IMR-90 (cell line): ENCODE data around the gene VWDE. TPM values are rescaled to one million over a fixed set of nuclear protein-coding genes. Genes with fewer than 3 reads are reported as not detected.

Experiments used
- ATAC-seq: fragments of 200-7000 bp; cut with Tn5 transposase; 2 replicates; pipeline ENCODE4 v1.9.1; 2020; ENCODE audit warnings: low read depth, mild to moderate bottlenecking, moderate library complexity
- BruUV-seq: library from RNA; stranded (reverse); fragments of 400-500 nt; replicated peaks from 2 replicates; lab custom pipeline; 2021; lab: Mats Ljungman, UMichigan
- CTCF ChIA-PET: fragments of 300-600 bp; formaldehyde crosslinking; extraction: SDS; loops from one replicate; lab custom pipeline; 2021; ENCODE audit warnings: antibody characterized with exemption; lab: Yijun Ruan, JAX
- POLR2A ChIA-PET: fragments of 300-600 bp; sonication (Branson Sonifier 250); formaldehyde crosslinking; loops from one replicate; lab custom pipeline; 2022; ENCODE audit warnings: antibody characterized with exemption; ENCODE audit not compliant: unreplicated experiment; lab: Charles Lee
- DNase-seq: peaks from one replicate; pipeline ENCODE4 v3.0.0; 2013
- H2AFZ ChIP-seq: replicated peaks from 2 replicates; pipeline ENCODE3; 2013; ENCODE audit warnings: low read length, mild to moderate bottlenecking; ENCODE audit not compliant: poor library complexity
- H2AK5ac ChIP-seq: 2 replicates; pipeline ENCODE4 v1.6.1; 2013; ENCODE audit warnings: low read depth, low read length, inconsistent platforms
- H2AK9ac ChIP-seq: replicated peaks from 2 replicates; pipeline ENCODE3; 2013; ENCODE audit warnings: mild to moderate bottlenecking, low read depth, low read length, moderate library complexity; ENCODE audit not compliant: poor library complexity
- H2BK120ac ChIP-seq: 2 replicates; pipeline ENCODE4 v1.6.1; 2013; ENCODE audit warnings: low read depth, low read length, inconsistent platforms
- H2BK15ac ChIP-seq: 3 replicates; pipeline ENCODE4 v1.6.1; 2013; ENCODE audit warnings: low read depth, low read length, inconsistent platforms
- H2BK20ac ChIP-seq: 2 replicates; pipeline ENCODE4 v1.6.1; 2013; ENCODE audit warnings: low read depth, mild to moderate bottlenecking, inconsistent platforms, low read length, moderate library complexity
- H2BK5ac ChIP-seq: 2 replicates; pipeline ENCODE4 v1.6.1; 2013; ENCODE audit warnings: mild to moderate bottlenecking, low read depth, low read length, inconsistent platforms; ENCODE audit not compliant: poor library complexity, severe bottlenecking
- H3K14ac ChIP-seq: replicated peaks from 2 replicates; pipeline ENCODE4 v1.6.1; 2013; ENCODE audit warnings: low read depth, low read length, inconsistent platforms
- H3K18ac ChIP-seq: 2 replicates; pipeline ENCODE4 v1.6.1; 2013; ENCODE audit warnings: low read depth, low read length, control low read depth
- H3K23ac ChIP-seq: 2 replicates; pipeline ENCODE4 v1.6.1; 2013; ENCODE audit warnings: low read depth, low read length, inconsistent platforms
- H3K27ac ChIP-seq: 2 replicates; pipeline ENCODE4 v1.5.1; 2013; ENCODE audit warnings: mild to moderate bottlenecking, control low read depth, low read length; ENCODE audit not compliant: insufficient read depth
- H3K27me3 ChIP-seq: 2 replicates; pipeline ENCODE4 v1.6.1; 2013; ENCODE audit warnings: low read length; ENCODE audit not compliant: control insufficient read depth, insufficient read depth
- H3K36me3 ChIP-seq: 2 replicates; pipeline ENCODE4 v1.6.1; 2013; ENCODE audit warnings: low read length, mixed read lengths; ENCODE audit not compliant: control insufficient read depth, insufficient read depth
- H3K4ac ChIP-seq: 2 replicates; pipeline ENCODE4 v1.6.1; 2013; ENCODE audit warnings: low read depth, low read length, inconsistent platforms
- H3K4me1 ChIP-seq: 2 replicates; pipeline ENCODE4 v1.6.1; 2013; ENCODE audit warnings: low read length, mixed read lengths; ENCODE audit not compliant: control insufficient read depth, insufficient read depth
- H3K4me2 ChIP-seq: 2 replicates; pipeline ENCODE4 v1.6.1; 2013; ENCODE audit warnings: low read depth, mild to moderate bottlenecking, control low read depth, low read length, moderate library complexity
- H3K4me3 ChIP-seq: 2 replicates; pipeline ENCODE4 v1.5.1; 2013; ENCODE audit warnings: low read depth, mild to moderate bottlenecking, control low read depth, low read length, moderate library complexity; ENCODE audit not compliant: insufficient read depth
- H3K56ac ChIP-seq: 2 replicates; pipeline ENCODE4 v1.6.1; 2013; ENCODE audit warnings: low read length, inconsistent platforms; ENCODE audit not compliant: insufficient read depth; ENCODE audit errors: extremely low read depth
- H3K79me1 ChIP-seq, 2 experiments: 2 replicates each; pipeline ENCODE4 v1.6.1; 2013; ENCODE audit warnings: low read length in 2 of 2, inconsistent platforms in 1 of 2, low read depth in 1 of 2
- H3K9ac ChIP-seq: 2 replicates; pipeline ENCODE4 v1.6.1; 2013; ENCODE audit warnings: low read depth, low read length, control low read depth
- H3K9me1 ChIP-seq: 2 replicates; pipeline ENCODE4 v1.6.1; 2013; ENCODE audit warnings: low read length, inconsistent platforms; ENCODE audit not compliant: insufficient read depth
- H3K9me3 ChIP-seq: 2 replicates; pipeline ENCODE4 v1.6.1; 2013; ENCODE audit warnings: low read length; ENCODE audit not compliant: control insufficient read depth, insufficient read depth
- H4K20me1 ChIP-seq: 2 replicates; pipeline ENCODE4 v1.6.1; 2013; ENCODE audit warnings: low read length, inconsistent platforms; ENCODE audit not compliant: insufficient read depth
- H4K5ac ChIP-seq: 2 replicates; pipeline ENCODE4 v1.6.1; 2013; ENCODE audit warnings: mild to moderate bottlenecking, low read depth, low read length, control low read depth
- H4K8ac ChIP-seq, 2 experiments: 2 replicates each; pipeline ENCODE4 v1.6.1; 2013; ENCODE audit warnings: low read depth in 2 of 2, low read length in 2 of 2, control low read depth in 1 of 2, inconsistent platforms in 1 of 2
- H4K91ac ChIP-seq: 2 replicates; pipeline ENCODE4 v1.6.1; 2013; ENCODE audit warnings: low read depth, low read length, inconsistent platforms; ENCODE audit not compliant: insufficient read depth
- CHD1 ChIP-seq: IDR thresholded peaks from 2 replicates; pipeline ENCODE4 v1.6.1; 2012; ENCODE audit warnings: low read depth, low read length, improper control_type of control experiment
- FOS ChIP-seq: fragments of 150-350 bp; IDR thresholded peaks from 2 replicates; pipeline ENCODE4 v1.6.1; 2016; ENCODE audit warnings: low read depth, low read length
- MAZ ChIP-seq: IDR thresholded peaks from 2 replicates; pipeline ENCODE4 v1.6.1; 2012; ENCODE audit warnings: low read depth, mild to moderate bottlenecking, low read length, improper control_type of control experiment, moderate library complexity, borderline replicate concordance
- MXI1 ChIP-seq: IDR thresholded peaks from 2 replicates; pipeline ENCODE4 v1.6.1; 2012; ENCODE audit warnings: low read depth, mild to moderate bottlenecking, low read length, moderate library complexity, borderline replicate concordance
- NFE2L2 ChIP-seq: fragments of 150-350 bp; IDR thresholded peaks from 2 replicates; pipeline ENCODE4 v1.6.1; 2016; ENCODE audit warnings: low read depth, mild to moderate bottlenecking, low read length
- RAD21 ChIP-seq: IDR thresholded peaks from 2 replicates; pipeline ENCODE4 v1.6.1; 2012; ENCODE audit warnings: low read length, improper control_type of control experiment
- RCOR1 ChIP-seq: IDR thresholded peaks from 2 replicates; pipeline ENCODE4 v1.6.1; 2012; ENCODE audit warnings: mild to moderate bottlenecking, low read length, improper control_type of control experiment; ENCODE audit not compliant: insufficient replicate concordance
- RFX5 ChIP-seq: IDR thresholded peaks from 2 replicates; pipeline ENCODE4 v1.8.0; 2012; ENCODE audit warnings: low read depth, mild to moderate bottlenecking, low read length, moderate library complexity
- WGBS, 2 experiments: methylation state at CpG; one replicate each; pipeline versions ENCODE4 v1.1.5 to v1.1.7; 2013; ENCODE audit warnings: missing lambda C conversion rate in 2 of 2; ENCODE audit not compliant: insufficient read length in 1 of 2; ENCODE audit errors: extremely low coverage in 2 of 2; 5-methylcytosine and 5-hydroxymethylcytosine counted together
- dilution Hi-C: fragments of 300-500 bp; cut with HindIII; formaldehyde crosslinking; loops from one replicate; pipeline ENCODE4 v1.14.3; 2018; ENCODE audit warnings: low sequenced_read_pairs; ENCODE audit not compliant: unreplicated experiment
- in situ Hi-C: fragments of 300-500 bp; cut with MboI; formaldehyde crosslinking; loops from 3 replicates; pipeline ENCODE4 v1.14.3; 2019; ENCODE audit warnings: low sequenced_read_pairs, inconsistent platforms, mixed read lengths
- intact Hi-C: fragments of 100-400 bp; cut with micrococcal nuclease; formaldehyde crosslinking; loops from 2 replicates; pipeline ENCODE4 v1.10.0; 2022
- polyA plus RNA-seq, 3 experiments: library from polyadenylated mRNA; depleted of rRNA; stranded (reverse); fragments of >200 nt; gene quantifications; 2 replicates each; pipeline ENCODE4 v1.2.3, GENCODE V29; 2012; ENCODE audit warnings: low replicate concordance in 1 of 3
- total RNA-seq: library from RNA; depleted of rRNA; stranded (reverse); fragments of >200 nt; gene quantifications from 2 replicates; pipeline ENCODE4 v1.2.3, GENCODE V29; 2012
- TF ChIP-seq, protein P1 (sequence below): fragments of 150-350 bp; IDR thresholded peaks from 2 replicates; pipeline ENCODE4 v1.6.1; 2016; ENCODE audit warnings: low read depth, mild to moderate bottlenecking, low read length, moderate library complexity, borderline replicate concordance

The VWDE gene
- total and polyA plus RNA-seq, 2 of the 4 experiments (the other 2 are of a cell fraction) = 0.05 to 0.18 TPM

DNA sequence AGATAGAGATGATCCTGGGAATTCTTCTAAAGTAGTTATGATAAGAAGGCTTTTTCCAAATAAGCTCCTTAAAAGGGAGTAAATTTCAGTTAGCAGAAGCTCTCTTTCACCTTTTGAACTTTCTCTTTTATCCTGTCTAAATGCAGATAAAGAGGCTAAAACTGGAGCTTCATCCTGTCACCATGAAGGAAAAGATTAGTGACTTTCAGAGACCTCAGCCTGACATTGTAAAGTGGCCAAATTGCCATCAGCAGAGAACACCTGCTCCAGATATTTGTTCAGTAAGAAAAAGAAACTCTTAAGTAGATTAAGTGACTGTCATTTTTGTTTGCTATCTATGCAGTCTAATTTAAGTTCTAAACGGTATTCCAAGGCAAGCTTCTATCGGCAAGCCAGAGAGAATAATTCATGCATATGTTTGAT lies 18.3 kb downstream of the VWDE start:
- no peak overlapping the region for H2AFZ ChIP-seq
- no peak overlapping the region for H2AK9ac ChIP-seq
- no peak for DNase-seq
- no peak overlapping the region for H2BK20ac ChIP-seq
- H3K4me1 ChIP-seq = no peaks in the 10 kb centered on the region
- H4K91ac ChIP-seq = no peak overlapping the region
- no peaks in the 10 kb centered on the region for H3K9me3 ChIP-seq
- no peak overlapping the region for H2BK15ac ChIP-seq
- no CpG with 5 or more reads among the region's 2 CpGs for WGBS, 2 experiments
- H2AK5ac ChIP-seq = no peak overlapping the region
- ChIA-PET POLR2A (no interaction called here), CTCF (no interaction called here)
- no peak overlapping the region for H3K9ac ChIP-seq
- no peak overlapping the region for H3K27ac ChIP-seq
- TF ChIP-seq RFX5 (no peak), CHD1 (no peak), RAD21 (no peak), RCOR1 (no peak), MAZ (no peak), FOS (no peak), MXI1 (no peak), NFE2L2 (no peak)
- TF ChIP-seq, protein P1, sequence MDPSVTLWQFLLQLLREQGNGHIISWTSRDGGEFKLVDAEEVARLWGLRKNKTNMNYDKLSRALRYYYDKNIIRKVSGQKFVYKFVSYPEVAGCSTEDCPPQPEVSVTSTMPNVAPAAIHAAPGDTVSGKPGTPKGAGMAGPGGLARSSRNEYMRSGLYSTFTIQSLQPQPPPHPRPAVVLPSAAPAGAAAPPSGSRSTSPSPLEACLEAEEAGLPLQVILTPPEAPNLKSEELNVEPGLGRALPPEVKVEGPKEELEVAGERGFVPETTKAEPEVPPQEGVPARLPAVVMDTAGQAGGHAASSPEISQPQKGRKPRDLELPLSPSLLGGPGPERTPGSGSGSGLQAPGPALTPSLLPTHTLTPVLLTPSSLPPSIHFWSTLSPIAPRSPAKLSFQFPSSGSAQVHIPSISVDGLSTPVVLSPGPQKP = no peak
- H3K27me3 ChIP-seq = no peaks in the 10 kb centered on the region
- no peak overlapping the region for H3K14ac ChIP-seq
- H3K56ac ChIP-seq = no peak overlapping the region
- no peak overlapping the region for H3K4me3 ChIP-seq
- intact Hi-C loops = loop anchor here (10.0 kb wide), 1 partner anchor 961 kb away; no protein-coding TSS in a partner anchor
- H2BK120ac ChIP-seq = no peak overlapping the region
- H4K5ac ChIP-seq = no peak overlapping the region
- H3K4me2 ChIP-seq = no peak overlapping the region
- H3K4ac ChIP-seq = no peak overlapping the region
- H3K18ac ChIP-seq = no peak overlapping the region
- no peaks in the 10 kb centered on the region for H3K36me3 ChIP-seq
- H4K20me1 ChIP-seq = no peaks in the 10 kb centered on the region
- ATAC-seq = no peak
- no peaks in the 10 kb centered on the region for H3K9me1 ChIP-seq
- in situ Hi-C loops = loop anchor here (25.0 kb wide), 1 partner anchor 102 kb away; no protein-coding TSS in a partner anchor
- BruUV-seq = no TSS peak
- no peak overlapping the region for H4K8ac ChIP-seq
- no peak overlapping the region for H3K23ac ChIP-seq
- no peak overlapping the region for H2BK5ac ChIP-seq
- dilution Hi-C loops = no loop called here
- no peaks in the 10 kb centered on the region for H3K79me1 ChIP-seq
